Vagina (tissue), 2 donors: Measurements from ENCODE around the gene TRIM52. TPM values are rescaled to one million over a fixed set of nuclear protein-coding genes. Genes with fewer than 3 reads are reported as not detected.

Experiments
- DNase-seq, 2 donors: peaks; one replicate each; pipeline ENCODE4 v3.0.0-alpha.2; 2017; ENCODE audit errors: extremely low spot score in 2 of 2
- H3K27ac ChIP-seq: fragments of 200-600 bp; sonication (generic); one replicate; pipeline ENCODE4 v1.5.1; 2019
- H3K27me3 ChIP-seq: fragments of 200-600 bp; sonication (generic); one replicate; pipeline ENCODE4 v1.5.1; 2019
- H3K36me3 ChIP-seq, 2 donors: fragments of 200-600 bp; sonication (generic); one replicate each; pipeline ENCODE4 v1.5.1; 2017 to 2019
- H3K4me1 ChIP-seq: fragments of 200-600 bp; sonication (generic); one replicate; pipeline ENCODE4 v1.5.1; 2019
- H3K4me3 ChIP-seq, 2 donors: fragments of 200-600 bp; sonication (generic); 1 replicate in 1 of 2; 2 replicates in 1 of 2; pipeline ENCODE4 v1.5.1; 2016 to 2019
- H3K9me3 ChIP-seq: fragments of 200-600 bp; sonication (generic); one replicate; pipeline ENCODE4 v1.5.1; 2019
- POLR2A ChIP-seq, 2 donors: fragments of 450-650 bp; IDR thresholded peaks; one replicate each; pipeline ENCODE4 v1.6.1; 2017; ENCODE audit warnings: antibody characterized with exemption in 2 of 2, mild to moderate bottlenecking in 2 of 2, moderate library complexity in 2 of 2
- POLR2AphosphoS5 ChIP-seq, 2 donors: sonication (generic); formaldehyde crosslinking; IDR thresholded peaks; one replicate each; pipeline ENCODE4 v1.9.0; 2017; ENCODE audit warnings: antibody characterized with exemption in 2 of 2, mild to moderate bottlenecking in 2 of 2, low read depth in 1 of 2; ENCODE audit not compliant: insufficient read depth in 1 of 2
- intact Hi-C: fragments of 100-400 bp; cut with DNase I; formaldehyde crosslinking; loops from one replicate; pipeline ENCODE4 v1.15.1; 2023
- total RNA-seq: library from RNA; depleted of rRNA; stranded (reverse); fragments of >200 nt; gene quantifications from one replicate; pipeline ENCODE4 v1.2.3, GENCODE V29; 2016
- TF ChIP-seq, protein P1 (sequence below), 3 experiments: fragments of 450-650 bp in 2 of 3; fragments of 200-600 bp in 1 of 3; sonication (generic) in 1 of 3; IDR thresholded peaks; one replicate each; pipeline ENCODE4 v1.5.1; 2017 to 2019; ENCODE audit warnings: antibody characterized with exemption in 3 of 3, mild to moderate bottlenecking in 2 of 3, moderate library complexity in 2 of 3

Gene TRIM52
- total RNA-seq, 1 donor from 2014 or later: 17.2 TPM

DNA sequence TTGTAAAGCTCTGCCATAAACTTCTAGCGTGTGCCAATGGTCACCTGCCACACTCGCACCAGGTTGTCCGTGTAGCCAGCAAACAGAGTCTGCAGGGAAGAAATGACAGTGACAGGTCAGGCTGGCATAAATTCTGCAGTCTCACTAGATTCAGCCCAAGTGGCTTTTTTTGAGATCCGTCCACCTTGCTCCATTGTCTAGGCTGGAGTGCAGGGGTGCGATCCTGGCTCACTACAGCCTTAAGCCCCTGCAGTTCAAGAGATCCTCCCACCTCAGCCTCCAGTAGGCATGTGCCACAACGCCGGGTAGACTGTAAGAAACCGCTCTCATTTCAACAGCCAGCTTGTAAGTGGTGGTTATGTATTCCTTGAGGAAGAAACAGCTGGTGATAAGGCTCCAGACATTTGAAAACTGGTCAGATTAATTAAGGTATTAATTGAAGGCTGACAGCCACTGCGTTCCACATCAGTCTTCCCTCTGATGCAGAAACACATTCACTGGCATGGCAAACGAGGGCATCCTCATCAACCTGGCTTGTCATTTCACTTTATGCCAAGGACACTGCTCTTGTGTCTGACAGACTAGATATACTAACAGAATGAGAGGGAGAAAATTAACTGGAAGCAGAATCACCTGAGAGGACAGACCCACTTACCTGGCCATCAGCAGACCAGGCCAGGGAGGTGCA, 23.8 kb downstream of the TRIM52 start:
- no peaks in the 10 kb centered on the region for H3K27me3 ChIP-seq
- TF ChIP-seq POLR2AphosphoS5 (IDR thresholded peaks at IDR 0.05; ENCODE audit: insufficient read depth in 1 of 2, low read depth in 1 of 2): no peak
- no peak for TF ChIP-seq POLR2A (IDR thresholded peaks at IDR 0.05)
- TF ChIP-seq, protein P1, sequence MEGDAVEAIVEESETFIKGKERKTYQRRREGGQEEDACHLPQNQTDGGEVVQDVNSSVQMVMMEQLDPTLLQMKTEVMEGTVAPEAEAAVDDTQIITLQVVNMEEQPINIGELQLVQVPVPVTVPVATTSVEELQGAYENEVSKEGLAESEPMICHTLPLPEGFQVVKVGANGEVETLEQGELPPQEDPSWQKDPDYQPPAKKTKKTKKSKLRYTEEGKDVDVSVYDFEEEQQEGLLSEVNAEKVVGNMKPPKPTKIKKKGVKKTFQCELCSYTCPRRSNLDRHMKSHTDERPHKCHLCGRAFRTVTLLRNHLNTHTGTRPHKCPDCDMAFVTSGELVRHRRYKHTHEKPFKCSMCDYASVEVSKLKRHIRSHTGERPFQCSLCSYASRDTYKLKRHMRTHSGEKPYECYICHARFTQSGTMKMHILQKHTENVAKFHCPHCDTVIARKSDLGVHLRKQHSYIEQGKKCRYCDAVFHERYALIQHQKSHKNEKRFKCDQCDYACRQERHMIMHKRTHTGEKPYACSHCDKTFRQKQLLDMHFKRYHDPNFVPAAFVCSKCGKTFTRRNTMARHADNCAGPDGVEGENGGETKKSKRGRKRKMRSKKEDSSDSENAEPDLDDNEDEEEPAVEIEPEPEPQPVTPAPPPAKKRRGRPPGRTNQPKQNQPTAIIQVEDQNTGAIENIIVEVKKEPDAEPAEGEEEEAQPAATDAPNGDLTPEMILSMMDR (IDR thresholded peaks at IDR 0.05): no peak
- no peaks in the 10 kb centered on the region for H3K9me3 ChIP-seq
- no peak overlapping the region for H3K4me3 ChIP-seq
- no peak overlapping the region for H3K27ac ChIP-seq
- intact Hi-C loops: no loop called here
- no peak for DNase-seq
- H3K4me1 ChIP-seq: peaks cover 22% of the 10 kb centered on the region
- H3K36me3 ChIP-seq: peaks cover 6 to 96% of the 10 kb centered on the region in 2 donors

DNA sequence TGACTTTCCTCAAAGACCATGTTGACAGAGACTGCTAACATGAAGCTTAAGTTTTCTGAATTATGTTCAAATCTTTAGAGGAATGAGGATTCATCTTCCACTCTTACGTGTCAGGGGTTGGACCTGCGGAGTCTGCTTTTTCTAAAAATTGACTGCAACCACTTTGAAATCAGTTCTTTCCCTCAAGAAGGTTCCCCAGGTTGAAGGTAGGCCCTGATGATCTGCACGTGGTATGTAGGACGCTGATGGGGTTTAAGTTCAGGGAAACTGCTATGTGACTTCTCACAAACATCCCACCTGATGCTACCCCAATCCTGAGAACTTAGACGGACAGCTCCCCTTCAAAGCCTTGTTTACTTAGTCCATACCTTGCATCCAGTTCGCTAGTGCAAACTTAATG, 24.5 kb downstream of the TRIM52 start:
- H3K4me1 ChIP-seq: peaks cover 16% of the 10 kb centered on the region
- DNase-seq: no peak
- no peaks in the 10 kb centered on the region for H3K9me3 ChIP-seq
- peaks cover 6 to 96% of the 10 kb centered on the region in 2 donors for H3K36me3 ChIP-seq
- H3K27me3 ChIP-seq: no peaks in the 10 kb centered on the region
- no peak overlapping the region for H3K27ac ChIP-seq
- intact Hi-C loops: no loop called here
- H3K4me3 ChIP-seq: no peak overlapping the region
- TF ChIP-seq POLR2A (IDR thresholded peaks at IDR 0.05) (no peak), POLR2AphosphoS5 (IDR thresholded peaks at IDR 0.05; ENCODE audit: insufficient read depth in 1 of 2, low read depth in 1 of 2) (no peak)
- TF ChIP-seq, protein P1 (IDR thresholded peaks at IDR 0.05): no peak

DNA sequence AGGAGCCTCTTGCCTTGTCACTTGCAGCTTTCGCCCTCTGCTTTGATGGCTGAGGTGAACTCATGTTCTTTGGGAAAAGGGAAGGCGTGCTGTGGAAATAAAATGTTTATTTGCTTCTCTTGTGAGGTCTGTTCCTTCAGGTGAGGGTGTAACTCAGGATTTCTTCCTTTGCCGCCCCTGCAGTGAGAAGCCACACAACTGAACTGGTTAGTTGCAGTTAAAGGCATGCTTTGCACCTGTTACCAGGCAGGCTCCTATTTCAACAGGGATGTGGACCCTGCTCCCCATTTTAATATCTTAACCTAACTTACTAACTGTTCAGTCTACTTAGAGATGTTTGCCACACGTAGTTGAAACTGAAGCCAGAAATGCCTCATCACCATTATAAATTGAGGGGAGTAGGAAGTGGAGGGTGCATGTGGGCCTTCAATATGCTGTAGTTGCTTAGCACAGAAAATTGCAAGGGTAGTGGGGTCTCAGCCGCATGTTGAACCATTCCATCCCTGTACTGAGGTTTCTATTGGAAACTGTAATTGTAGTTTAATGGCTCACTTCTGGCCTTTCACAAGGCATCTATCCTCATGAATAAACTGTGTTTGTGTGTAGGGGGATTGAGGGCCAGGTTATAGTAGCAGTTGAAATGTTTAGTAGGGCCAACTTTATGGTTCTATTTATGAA, 25.1 kb downstream of the TRIM52 start:
- DNase-seq: no peak
- Histone ChIP-seq H3K9me3 (no peaks in the 10 kb centered on the region), H3K4me3 (no peak overlapping the region), H3K27me3 (no peaks in the 10 kb centered on the region), H3K27ac (no peak overlapping the region), H3K4me1 (peaks cover 9% of the 10 kb centered on the region), H3K36me3 (peaks cover 6 to 96% of the 10 kb centered on the region in 2 donors)
- TF ChIP-seq, protein P1 (IDR thresholded peaks at IDR 0.05): no peak
- TF ChIP-seq POLR2A (IDR thresholded peaks at IDR 0.05) (no peak), POLR2AphosphoS5 (IDR thresholded peaks at IDR 0.05; ENCODE audit: insufficient read depth in 1 of 2, low read depth in 1 of 2) (no peak)
- intact Hi-C loops: no loop called here

DNA sequence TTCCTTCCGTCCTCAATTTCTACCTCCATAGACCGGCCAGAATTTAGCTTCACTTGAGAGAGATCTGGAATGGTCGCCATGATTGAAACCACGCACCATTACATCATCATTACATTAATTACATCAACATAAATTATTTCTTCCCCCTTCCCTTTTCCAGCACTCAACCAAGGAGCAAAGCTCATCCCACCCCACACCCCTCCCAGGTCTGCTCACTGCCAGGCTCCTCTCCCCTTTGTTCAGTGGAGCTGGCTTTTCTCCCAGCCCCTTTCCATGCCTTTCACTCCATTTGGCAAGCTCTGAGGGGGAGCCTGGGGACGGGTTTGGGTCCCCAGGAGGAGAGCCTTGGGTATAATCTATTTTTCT, 25.6 kb downstream of the TRIM52 start:
- no peak overlapping the region for H3K27ac ChIP-seq
- TF ChIP-seq POLR2AphosphoS5 (IDR thresholded peaks at IDR 0.05; ENCODE audit: insufficient read depth in 1 of 2, low read depth in 1 of 2): no peak
- TF ChIP-seq, protein P1 (IDR thresholded peaks at IDR 0.05): no peak
- no peak for TF ChIP-seq POLR2A (IDR thresholded peaks at IDR 0.05)
- no peaks in the 10 kb centered on the region for H3K9me3 ChIP-seq
- no peaks in the 10 kb centered on the region for H3K27me3 ChIP-seq
- H3K36me3 ChIP-seq: peaks cover 6 to 95% of the 10 kb centered on the region in 2 donors
- H3K4me1 ChIP-seq: peaks cover 4% of the 10 kb centered on the region
- intact Hi-C loops: no loop called here
- no peak for DNase-seq
- H3K4me3 ChIP-seq: no peak overlapping the region
